COR-L47 (cell line): ENCODE measurements around the gene TFAP2E.

Source experiments
- DNase-seq: peaks from one replicate; lab custom pipeline; 2025; lab: John Stamatoyannopoulos, UW

Gene TFAP2E

DNA sequence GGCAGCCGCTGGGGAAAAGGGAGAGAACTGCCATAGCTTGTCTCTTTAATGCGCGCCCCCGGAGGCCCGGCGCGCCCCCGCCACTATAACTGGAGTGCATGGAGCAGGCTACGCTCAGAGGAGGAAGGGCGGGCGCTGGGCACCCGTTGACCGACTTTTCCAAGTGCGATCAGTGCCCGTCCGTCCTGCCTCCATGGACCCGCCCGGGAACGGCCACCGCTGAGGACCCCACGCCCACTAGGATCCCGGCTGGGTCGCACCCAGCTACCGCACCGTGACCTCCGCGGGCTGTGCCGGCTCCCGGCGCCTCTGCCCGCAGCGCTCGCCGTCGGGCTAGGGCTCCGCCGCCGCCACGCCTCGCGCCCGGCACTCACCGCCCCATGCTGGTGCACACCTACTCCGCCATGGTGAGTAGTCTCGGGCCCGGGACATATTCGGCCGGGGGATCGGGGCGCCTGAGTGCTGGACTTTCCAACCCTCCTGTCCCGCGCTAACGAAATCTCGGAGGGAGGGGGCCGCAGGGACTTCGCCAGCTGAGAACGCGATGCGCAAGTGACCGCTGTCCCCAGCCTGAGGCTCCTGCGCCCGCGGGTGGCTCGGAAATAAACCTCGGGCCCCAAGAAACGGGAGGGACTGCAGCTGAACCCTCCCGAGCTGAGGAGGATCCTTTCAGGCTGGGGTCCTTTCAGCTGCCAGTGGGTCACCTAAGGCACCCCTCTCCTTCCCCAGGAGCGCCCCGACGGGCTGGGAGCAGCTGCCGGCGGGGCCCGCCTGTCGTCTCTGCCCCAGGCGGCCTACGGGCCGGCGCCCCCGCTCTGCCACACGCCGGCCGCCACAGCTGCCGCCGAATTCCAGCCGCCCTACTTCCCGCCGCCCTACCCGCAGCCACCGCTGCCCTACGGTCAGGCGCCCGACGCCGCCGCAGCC, at the start of gene TFAP2E:
TFAP2E (plus strand) TSS at position 117 of the 927 bp plus-strand sequence; CDS start at position 381, 264 bp downstream.
- no peak for DNase-seq

DNA sequence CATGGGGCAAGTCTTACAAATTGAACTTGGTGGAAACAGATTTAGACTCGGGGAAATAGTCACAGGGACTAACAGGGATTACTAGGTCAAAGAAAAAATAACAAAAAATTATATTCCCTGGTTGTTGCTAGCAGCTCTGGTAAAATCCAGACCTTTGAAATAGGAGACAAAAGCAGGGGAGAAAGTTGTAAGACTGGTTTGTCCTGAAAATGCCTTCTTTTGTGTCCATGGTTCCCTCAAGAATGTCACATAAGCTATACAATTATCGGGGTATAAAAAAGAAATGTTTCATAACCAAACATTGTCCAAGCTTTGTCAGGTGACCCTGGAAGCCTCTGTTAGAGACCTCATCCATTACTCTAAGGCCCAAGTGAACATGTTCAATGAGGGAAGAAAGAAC, 49.0 kb upstream of the TFAP2E start:
- DNase-seq, result no peak

DNA sequence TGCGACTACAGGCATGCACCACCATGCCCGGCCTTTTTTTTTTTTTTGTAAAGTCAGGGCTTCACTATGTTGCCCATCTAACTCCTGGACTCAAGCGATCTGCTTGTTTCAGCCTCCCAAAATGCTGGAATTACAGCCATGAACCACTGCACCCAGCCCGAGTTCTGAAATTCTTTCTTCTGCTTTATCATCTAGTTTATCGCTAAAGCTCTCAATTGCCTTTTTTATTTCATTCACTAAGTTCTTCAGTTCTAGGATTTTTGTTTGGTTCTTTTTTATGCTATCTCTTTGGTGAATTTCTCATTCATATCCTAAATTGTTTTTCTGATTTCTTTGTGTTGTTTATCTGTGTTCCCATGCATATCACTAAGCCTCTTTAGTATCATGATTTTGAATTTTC, 42.9 kb upstream of the TFAP2E start:
- no peak for DNase-seq

GRCh38 chr1:35530946-35531345, 42.2 kb upstream of the TFAP2E start:
- DNase-seq, result no peak

GRCh38 chr1:35531368-35531767, 41.7 kb upstream of the TFAP2E start:
- DNase-seq, result no peak

GRCh38 chr1:35532497-35533223, 40.5 kb upstream of the TFAP2E start:
- DNase-seq, result no peak

DNA sequence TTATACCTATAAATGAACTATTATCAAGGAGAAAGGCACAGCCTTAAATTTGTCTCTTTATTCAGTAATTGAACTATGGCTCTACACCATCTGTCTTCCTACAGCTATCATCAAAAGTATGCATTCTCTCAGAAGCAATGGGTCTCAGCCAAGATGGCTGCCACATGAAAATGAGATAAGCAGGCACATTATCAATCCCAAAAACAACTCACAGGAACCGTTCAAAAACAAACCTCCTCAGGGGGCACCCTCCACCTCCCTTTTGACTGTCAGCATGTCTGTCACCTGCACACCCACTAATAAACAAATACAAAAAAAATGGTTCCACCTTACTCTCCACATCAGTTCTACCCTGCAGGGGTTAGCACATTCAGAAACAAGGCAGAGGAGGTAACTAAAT, 39.5 kb upstream of the TFAP2E start:
- DNase-seq, result no peak

DNA sequence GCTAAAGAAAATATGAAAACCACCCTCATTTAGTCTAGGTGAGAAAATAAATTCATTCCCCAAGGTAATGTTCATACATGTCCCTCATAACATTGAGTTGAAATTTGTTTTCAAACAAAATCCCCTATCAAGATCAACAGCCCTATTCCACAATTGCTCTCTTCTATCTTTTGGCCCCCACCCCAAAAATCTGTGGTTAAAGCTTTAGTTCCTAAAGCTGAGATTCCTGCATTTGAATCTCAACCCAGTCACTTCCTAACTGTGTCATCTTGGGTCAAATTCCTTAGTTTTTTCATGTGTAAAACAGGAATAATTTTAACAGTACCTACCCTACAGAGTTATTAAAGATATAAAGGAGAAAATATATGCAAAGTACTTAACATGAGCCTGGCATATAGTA, 37.9 kb upstream of the TFAP2E start:
- DNase-seq, result no peak

DNA sequence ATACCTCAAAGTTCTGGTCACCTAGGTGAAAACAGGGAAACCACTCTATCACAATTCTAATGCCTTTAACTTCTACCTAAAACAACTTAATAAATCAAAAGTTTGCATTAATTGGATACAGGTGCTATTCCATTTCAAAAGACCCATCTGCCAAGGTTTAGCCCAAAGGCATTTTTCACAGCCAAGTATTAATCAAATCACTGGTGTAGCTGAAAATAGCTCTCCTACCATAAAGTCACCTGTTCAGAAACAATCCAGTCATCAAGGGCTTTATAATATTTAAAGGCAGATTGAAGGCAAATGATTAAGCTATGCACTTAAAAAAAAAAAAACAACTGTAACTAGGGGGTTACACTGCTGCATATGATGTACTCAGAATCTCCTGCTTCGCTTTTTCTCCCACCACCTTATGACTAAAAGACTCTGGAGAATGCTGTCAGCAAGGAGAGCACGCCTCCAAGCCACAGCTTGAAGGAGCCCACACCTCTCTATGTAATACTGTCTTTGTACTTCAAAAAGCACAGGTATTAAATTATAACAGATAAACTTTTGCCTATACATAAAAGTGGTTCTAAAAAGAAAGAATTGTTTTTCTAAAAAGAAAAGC, 36.5 kb upstream of the TFAP2E start:
- no peak for DNase-seq

DNA sequence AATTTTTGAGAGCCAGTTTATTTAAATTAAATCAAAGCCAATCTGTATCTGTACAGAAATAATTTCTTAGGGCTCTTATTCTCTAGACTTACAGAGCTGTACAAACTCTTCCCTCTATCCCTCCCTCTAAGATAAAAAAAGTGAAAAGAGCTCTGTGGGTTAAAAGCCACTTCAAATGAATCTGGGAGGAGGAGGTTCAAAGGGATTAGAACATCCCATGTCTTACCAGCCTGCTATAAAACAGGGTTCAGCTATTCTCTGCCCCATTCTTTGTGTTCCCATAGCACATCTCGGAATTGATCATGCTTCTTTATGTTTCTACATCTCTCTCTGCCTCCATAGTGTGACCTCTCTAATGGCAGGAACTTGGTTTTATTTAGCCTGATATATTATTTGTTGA, 35.3 kb upstream of the TFAP2E start:
- DNase-seq, result no peak

GRCh38 chr1:35539073-35539823, 33.9 kb upstream of the TFAP2E start:
- DNase-seq, result no peak

DNA sequence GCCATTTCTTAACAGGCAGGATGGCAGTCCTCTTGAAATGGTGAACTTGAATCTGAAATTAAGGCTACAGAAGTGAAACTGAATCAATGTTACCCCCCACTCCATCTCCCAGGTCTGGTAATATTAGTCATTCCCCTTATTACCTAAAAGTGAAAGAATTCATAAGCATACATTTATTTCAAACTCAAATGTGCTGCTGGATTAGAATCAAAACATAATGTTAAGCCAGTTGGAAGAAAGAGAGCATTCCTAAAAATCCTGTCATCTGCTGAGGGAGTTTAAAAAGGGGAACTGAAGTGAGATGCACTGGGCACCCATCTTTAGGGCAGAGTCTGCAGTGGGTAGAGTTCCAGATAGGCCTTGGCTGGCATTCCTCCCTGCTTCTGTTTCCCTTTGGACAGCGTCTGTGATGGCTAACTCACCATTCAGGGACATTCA, 33.3 kb upstream of the TFAP2E start:
- DNase-seq, result no peak

DNA sequence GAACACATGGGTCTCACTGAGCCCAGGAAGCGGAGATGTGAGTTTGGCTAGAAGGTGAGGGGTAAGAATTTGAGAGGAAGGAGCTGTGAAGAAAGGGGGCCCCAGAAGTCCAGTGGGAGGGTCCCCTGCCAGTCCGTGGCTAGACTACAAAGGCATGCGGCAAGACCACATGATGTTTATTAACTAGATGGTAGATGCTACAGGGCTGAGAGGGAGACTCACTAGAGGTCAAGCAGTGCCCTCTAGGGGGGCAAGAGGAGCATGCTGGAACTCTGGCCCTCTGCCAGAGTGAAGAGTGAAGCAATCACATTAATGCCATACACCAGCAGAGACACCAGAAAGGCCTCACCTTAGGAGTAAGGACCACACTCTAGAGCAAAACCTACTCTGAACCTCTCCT, 28.1 kb upstream of the TFAP2E start:
- no peak for DNase-seq

DNA sequence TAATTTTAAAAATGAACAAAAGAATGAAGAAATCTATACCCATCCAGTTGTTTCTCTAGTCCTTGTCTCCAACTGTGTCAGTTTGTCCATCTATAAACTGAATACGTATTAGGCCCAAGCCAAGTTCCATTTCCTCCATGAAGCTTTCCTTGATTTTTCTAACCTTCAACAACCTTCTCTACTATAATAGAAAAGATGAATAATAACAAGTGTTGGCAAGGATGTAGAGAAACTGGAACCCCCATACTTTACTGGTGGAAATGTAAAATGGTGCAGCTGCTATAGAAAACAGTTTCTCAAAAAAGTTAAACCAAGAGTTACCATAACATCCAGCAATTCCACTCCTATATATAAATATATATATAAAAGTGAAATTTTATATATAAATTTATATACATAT, 26.5 kb upstream of the TFAP2E start:
- no peak for DNase-seq

- no peak for DNase-seq
These were observed 19.3 kb upstream of the TFAP2E start for GRCh38 chr1:35553851-35554250.

DNA sequence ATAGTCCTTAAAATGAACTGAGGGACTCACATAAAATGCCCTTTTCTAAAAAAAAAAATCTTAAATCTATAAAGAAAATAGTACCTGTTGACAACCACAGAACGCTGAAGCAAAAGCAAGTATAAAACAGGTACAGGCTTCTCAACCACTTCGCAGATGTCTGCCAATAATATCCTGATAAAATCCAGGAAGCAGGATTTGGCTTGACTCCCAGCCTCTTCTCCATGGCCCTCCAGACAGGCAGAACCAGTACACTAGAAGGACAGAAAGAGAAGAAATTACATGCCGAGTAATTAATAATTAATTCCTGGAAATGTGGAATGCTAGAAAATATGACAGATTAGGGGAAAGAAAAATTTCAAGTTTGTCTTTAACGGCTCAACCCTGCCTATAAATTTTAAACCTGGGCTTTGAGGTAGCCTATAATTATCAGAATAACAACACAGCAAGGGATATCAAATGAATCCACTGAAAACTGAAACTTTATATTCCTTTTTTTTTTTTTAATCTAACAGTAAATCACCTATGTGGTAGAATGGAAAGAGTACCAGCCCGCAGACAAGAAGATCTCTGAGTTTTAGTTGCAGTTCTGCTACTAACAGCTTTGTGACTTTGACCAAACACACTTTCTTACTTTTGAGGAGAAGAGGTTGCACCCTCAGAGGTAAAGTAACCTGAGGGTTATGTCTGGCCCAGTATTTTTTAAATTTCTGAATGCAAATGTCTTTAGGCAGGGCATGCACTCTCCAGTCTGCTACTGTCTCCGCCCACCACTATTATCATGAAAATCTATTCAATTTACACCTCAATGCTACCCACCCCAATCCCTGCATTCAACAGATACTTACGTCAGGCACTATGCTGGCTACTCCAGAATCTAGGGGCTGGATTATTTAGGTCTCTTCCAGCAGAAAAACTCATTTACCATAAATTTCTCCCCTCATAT, 18.6 kb upstream of the TFAP2E start:
- DNase-seq, result peak; percentile 44

DNA sequence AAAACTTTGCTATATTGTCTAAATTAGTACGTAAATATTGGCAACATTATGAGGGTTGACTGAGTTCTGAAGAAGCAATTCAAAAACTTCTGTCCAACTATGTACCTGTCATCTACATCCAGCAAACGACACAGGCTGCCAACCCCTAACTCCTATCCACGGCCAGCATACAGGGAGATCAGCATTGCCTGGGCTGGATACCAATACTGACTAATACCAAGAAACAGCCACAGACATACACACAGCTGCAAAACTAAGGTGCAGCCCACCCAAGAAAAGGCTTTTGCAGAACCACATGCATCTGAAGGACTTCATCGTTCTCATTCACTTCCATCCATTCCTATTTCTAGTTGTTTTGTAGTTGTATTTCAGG, 17.9 kb upstream of the TFAP2E start:
- no peak for DNase-seq

GRCh38 chr1:35555601-35556477, 17.3 kb upstream of the TFAP2E start:
- peak; percentile 63 for DNase-seq

DNA sequence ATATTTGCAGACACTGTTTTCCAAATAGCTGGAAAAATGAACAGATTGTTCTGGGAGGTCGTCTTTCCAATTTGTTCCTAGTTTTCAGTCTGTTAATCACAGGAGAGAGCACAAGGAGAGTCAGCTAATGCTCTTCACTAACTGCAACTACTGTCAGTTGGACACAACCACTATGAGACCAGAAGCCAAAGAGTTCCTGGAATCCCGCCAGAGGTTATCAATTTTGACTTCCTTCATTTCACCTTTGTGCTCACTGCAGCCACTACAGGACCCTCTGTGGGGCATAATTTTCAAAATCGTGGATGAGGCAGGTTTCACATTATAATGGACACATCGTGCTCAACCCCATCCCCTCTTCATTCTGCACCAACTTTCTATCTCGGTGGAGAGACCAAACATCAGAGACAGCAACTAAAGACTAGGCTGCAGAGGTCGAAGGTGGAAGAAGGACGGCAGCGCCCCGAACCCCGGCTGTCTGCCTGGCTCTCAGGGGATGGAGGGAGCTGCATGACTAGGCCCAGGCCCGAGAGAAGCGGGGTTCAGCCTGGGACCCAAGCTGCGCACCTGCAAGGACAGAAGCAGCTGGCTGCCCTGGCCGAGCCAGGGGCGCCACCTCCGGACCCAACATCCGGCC, 16.5 kb upstream of the TFAP2E start:
- DNase-seq, result no peak
